GM19463 (cell line): ENCODE measurements around the gene STK10.

ENCODE experiments used
- ATAC-seq: cut with Tn5 transposase; IDR thresholded peaks from one replicate; pipeline ENCODE4 v1.9.1; 2021; ENCODE audit warnings: mild to moderate bottlenecking, moderate library complexity; ENCODE audit not compliant: unreplicated experiment

Gene STK10

DNA sequence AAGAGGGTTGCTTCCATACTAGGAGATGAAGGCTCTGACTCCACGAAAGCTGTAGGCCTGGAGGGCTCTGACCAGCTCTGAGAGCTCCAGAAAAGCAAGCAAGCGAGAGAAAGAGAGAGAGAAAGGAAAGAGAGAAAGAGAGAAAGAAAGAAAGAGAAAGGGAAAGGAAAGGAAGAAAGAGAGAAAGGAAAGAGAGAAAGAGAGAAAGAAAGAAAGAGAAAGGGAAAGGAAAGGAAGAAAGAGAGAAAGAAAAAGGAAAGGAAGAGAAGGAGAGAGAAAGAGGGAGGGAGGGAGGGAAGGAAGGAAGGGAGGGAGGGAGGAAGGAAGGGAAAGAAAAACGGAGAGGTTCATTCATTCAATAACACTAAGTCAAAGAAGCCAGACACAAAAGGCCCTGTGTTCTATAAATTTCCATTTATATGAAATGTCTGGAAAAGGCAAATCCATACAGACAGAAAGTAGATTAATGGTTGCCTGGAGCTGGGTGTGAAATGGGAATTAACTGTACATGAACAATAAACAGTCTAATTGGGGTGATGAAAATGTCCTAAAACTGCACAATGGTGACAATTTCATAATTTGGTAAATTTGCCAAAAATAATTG lies 1.8 kb upstream of the STK10 start:
- ATAC-seq: no peak

DNA sequence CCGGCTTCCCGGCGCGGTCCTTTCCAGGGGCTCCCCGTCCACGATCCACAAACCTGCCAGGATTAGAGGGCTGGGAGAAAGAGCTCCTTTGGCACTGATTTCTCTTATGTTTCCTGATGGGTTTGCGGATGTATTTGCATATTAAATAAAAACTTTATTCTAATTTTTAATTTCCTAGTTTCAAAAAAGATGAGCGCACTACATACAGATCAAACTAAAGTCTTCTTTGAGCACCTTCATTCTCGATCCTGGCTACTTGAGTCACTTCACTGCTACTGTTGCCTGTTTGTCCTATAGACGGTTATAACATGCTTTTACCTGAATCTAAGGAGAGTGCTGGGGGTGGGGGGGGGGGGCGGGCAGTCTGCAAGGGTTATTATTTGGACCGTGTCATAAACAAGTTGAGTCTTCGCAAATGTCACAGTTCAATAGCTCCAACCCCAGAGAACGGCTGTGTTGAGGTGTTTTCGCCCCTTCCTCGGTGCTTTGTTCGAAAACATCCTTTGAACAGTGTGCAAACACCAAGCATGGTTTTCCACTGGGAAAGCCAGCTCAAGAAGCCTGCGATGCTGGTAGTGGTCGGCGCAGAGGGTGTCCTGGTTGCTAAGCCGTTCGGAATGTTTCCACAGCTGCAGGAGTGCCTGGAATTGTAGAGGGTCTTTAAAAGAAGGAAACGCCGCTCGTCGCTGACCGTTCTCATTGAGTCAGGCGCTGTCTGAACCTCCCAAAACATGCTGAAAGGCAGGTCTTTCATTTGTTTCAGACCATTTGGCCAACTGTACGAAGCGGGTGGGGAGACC lies 1.1 kb upstream of the STK10 start:
- ATAC-seq: no peak

DNA sequence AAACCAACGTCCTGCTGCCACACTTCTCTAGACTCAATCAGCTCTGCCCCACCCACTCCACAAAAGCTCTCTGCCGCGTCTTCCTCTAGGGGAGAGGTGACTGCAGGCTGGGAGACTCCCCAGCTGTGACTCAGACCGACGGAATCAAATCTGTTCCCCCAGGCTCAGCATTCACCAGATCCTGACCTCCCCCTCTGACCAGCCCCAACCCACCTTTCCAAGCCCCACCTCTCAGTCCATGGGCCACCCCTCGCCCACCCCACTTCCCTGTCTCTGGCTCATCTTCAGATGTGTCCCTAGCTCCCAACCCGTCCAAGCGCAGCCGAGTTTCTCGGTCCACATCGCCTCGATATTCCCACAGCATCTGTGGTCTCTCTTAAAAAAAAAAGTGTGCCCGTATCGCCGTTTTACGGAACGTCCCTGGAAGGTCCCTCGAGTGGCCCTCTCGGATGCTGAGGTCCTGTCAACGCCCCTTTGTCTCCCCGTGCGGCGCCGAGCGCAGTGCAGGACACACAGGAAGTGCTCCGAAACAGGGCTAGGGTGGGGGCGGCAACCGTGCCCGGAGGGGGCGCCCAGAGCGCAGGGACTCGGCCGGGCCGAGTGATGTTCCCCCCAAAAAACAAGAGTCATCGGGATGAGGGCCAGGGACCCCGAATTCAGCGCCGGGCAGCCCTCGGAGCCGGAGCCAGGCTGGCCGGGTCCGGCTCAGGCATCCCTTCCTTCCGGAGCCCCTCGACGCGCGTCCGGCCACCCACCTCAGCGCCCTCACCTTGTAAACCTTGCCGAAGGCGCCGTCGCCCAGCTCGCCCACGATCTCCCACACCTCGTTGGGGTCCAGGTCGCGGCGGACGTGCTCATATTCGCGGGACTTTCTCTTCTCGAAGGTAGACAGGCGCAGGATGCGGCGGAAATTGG lies 649 bp downstream of the STK10 start:
- ATAC-seq: peak; percentile 22

DNA sequence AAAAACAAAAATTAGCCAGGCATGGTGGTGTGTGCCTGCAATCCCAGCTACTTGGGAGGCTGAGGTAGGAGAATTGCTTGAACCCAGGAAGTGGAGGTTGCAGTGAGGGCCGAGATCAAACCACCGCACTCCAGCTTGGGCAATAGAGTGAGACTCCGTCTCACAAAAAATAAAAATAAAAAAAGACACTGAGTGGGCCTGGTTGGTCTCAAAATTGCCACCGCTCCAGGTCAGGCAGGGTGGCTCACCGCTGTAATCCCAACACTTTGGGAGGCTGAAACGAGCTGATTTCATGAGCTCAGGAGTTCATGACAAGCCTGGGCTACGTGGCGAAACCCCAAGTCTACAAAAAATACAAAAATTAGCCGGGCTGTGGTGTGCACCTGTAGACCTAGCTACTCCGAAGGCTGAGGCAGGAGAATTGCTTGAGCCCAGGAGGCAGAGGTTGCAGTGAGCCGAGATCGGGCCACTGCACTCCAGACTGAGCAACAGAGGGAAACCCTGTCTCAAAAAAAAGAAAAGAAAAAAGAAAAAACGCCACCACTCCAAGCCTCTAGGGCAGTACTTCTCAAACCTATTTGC lies 1.8 kb downstream of the STK10 start:
- no peak for ATAC-seq

DNA sequence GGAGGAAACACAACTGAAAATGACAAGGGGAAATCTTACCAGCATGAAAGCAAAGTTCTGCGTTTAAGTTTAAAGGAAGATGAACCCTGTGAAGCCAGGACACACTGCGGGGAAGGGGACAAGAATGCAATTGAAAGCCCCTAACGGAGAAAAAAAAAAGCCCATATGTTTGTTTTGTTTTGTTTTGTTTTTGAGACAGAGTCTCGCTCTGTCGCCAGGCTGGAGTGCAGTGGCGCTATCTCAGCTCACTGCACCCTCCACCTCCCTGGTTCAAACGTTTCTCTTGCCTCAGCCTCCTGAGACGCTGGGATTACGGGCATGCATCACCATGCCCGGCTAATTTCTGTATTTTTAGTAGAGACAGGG lies 2.9 kb downstream of the STK10 start:
- no peak for ATAC-seq

DNA sequence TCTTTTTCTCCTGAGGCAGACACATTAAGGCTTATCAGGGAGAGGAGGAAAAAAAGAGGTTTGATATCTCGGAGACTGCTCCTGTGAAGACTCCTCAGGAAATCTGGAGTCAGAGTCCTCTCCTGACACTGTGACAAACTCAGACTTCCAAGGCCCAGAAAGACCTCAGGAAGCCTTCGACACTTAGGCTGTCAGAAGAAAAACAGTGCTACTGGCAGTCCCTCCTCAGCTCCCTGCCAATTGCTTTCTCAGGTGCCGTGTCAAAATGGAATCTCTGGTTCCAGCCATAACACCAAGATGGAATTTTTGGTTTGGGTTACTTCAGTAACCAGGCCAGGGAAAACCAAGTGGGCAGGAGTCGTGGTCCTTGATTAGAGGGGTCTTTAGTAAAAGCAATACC lies 4.1 kb downstream of the STK10 start:
- no peak for ATAC-seq

DNA sequence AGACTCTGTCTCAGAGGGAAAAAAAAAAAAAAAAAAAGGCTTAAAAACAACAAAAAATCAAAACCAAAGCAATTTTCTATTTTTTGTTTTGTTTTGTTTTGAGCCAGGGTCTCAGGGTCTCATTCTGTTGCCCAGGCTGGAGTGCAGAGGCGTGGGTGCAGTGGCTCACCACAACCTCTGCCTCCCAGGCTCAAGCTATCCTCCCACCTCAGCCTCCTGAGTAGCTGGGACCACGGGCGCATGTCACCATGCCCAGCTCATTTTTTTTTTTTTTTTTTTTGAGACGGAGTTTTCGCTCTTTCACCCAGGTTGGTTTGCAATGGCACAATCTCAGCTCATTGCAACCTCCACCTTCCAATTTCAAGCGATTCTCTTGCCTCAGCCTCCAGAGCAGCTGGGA lies 5.7 kb downstream of the STK10 start:
- ATAC-seq: no peak

DNA sequence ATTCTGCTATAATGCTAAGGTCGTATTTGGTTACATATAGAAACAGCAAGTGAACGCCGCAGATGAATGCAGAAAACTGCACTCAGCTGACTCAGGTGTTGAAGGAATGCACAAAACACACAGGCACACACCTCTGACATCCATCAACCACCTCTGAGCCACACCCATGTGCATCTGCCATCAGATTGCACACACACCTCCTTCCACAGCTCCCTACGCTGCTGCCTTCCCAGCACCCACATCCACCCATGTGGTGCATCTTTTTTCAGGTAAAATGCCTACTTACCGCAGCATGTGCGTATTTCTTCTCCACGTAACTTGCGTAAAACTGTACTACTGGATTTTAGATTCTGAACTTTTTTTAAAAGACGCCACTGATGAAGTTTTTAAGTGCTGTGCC lies 7.1 kb downstream of the STK10 start:
- ATAC-seq: no peak

DNA sequence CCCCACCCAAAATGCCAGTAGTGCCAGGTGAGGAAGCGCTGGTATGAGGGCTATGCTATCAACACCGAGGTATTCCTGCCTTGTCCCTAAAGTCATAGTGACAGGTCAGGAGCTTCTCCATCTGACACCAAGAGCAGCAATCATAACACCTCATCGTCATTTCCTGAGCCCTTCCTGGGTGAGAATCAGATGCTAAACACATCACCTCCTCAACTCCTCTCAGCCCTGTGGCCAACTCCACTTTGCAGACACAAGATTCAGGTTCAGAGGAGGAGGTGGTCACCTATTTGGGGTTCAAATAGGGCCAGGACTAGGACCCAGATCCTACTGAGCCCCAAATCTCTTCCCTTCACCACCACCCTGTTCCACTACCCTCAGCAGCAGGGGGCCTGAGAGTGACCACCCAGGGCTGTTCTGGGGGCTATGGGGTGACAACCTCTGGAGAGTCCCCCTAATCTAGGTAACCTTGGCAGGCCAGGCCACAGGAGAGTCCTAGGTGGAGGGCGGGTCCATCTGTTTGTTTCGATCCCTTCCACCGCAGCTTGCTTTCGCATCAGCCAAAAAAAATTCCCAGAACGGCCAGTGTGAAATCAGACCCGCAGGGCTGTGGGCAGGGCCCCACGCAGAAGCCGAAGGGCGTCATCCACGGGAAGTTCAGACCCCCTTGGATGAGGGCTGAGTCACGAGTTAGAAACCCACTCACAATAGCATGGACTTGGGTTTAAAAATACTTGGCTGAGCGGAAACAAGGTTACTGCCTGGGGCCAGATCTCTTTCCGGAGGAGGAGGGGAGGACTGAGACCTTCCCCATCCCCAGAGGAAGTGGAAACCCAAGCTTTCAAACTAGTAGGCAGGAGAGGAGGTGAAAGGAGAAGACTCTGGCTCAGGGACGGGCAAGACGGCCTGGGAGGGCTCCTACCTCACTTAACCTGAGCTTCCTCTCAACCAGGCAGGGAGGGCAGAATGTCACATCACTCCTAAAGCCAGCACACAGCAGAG lies 8.7 kb downstream of the STK10 start:
- peak; percentile 26 for ATAC-seq

DNA sequence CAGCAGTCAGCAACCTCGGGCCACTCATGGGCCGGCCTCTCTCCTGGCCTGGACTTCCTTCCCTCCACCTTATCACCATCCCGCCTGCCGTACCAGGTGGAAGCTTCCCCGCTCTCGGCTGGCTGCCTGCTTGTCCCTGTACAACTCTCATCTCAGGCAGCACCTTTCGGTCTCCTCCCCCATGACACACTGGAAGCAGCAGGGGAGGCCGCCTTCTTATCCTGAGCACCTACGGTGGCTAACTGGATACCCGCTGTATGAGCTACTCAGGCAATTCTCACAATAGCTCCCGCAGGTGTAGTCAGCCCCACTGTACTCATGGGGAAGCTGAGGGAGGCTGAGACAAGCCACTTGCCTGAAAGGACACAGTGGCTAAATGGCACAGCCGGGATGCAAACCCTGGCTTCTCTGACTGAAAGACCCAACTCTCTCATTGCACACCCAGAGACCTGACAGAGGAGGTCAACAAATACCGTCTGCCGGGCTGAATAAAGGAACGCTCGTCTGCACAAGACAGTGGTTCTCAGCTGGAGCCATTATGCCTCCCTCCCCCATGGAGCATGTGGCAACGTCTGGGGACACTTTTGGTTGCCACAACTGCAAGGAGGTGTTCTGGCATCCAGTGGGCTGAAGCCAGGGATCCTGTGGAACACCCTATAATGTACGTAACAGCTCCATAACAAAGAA lies 9.6 kb downstream of the STK10 start:
- no peak for ATAC-seq

DNA sequence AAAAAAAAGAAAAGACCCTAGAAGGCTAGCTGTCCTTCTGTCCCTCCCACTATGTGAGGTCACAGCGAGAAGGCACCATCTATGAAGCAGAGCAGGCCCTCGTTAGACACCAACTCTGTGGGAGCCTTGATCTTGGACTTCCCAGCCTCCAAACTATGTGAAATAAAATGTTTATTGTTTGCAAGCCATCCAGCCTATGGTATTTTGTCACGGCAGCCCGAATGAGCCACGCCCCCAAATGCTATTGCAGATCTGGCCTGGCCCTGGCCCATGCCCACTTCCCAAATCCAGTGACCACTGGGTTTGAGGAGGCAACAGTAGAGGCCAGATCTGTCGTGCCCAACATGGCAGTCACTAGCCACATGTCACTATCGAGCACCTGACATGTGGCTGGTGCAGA lies 10.8 kb downstream of the STK10 start:
- ATAC-seq: no peak

DNA sequence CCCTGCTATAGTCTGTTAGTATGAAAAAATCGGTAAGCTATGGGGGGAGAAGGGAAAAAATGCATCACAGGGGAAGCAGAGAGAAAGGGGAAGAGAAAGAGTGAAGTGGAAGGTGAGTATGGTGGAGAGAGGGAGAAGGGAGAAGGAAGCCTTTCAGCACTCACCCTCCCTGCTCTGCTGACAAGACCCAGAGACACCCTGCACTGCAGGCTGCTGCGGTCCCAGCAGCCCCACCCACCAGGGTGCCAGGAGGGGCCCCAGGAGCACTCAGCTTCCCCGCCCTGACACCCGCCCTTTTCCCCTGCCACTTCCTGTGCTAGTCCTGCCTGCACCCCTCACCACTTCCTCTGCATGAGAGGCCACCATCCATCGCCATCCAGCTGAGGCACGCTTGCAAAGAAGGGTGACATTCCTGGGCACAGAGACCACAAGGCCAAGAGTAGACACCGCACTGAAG lies 12.7 kb downstream of the STK10 start:
- ATAC-seq: peak; percentile 65

DNA sequence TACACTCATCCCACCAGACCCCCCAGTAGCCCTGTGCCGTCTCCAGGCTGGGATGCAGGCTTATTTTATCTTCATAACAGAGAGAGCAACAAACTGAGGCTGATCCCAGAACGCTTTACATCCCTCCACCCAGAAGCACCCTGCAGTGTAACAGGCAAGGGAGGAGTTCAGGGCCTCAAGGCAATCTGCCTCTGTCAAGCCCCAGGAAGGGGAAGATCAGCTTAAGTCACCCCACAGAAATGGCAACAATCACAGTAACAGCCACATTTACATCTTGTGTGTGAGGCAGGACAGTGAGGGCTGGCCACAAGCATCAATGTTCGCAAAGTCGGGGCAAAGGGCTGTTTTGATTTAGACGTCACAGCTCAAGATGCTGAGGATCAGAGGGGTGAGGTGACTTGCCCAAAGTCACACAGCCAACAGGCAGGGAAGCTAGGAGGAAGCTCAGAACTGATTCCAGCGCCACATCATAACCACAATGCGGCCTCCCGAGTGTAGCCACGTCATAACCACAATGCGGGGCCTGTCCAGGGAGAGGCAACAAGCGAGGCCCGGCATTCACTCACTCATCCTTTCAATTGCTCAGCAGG lies 14.4 kb downstream of the STK10 start:
- no peak for ATAC-seq

DNA sequence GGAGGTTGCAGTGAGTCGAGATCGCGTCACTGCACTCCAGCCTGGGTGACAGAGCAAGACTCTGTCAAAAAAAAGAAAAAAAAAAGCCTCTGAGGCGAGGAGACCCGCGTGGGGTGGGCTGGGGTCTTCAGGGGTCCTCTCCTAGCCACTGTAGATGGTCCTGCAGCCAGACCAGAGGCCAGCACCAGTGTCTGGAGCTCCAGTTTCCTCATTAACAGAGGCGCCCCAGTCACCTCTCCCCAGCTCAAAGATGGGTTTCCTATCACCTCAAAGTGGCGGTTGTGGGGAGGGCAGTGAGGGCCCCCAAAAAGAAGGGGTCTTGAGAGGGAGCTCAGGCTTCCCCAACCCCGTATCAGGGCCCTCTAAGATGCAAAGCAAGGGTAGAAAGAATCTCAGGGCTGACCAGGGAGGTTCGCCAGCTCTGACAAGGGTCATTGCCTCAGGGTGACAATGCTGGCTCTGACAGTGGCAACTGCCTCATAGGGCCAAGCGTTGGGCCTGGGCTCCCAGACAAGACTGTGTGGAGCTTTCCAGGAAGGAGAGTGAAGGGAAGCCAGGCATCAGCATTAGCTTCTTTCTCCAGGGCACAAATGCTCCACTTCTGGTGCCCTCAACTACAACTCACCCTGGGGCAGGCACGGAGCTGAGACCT lies 15.0 kb downstream of the STK10 start:
- no peak for ATAC-seq

DNA sequence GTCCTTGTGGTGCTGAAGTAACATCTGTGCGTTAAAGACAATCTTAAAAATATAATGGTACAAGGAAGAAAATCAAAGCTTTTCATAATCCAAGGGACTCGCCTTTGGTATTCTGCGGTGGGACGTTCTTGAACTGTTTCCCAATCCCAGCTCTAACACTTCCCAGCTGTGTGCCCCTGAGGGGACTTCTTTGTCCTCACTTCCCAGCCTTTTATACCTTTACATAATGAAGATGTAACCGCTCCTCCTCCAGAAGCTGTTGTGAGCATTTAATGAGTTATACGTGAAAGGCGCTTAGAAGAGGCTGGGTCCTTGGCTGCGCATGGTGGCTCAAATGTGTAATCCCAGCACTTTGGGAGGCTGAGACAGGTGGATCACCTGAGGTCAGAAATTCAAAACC lies 16.9 kb downstream of the STK10 start:
- no peak for ATAC-seq

DNA sequence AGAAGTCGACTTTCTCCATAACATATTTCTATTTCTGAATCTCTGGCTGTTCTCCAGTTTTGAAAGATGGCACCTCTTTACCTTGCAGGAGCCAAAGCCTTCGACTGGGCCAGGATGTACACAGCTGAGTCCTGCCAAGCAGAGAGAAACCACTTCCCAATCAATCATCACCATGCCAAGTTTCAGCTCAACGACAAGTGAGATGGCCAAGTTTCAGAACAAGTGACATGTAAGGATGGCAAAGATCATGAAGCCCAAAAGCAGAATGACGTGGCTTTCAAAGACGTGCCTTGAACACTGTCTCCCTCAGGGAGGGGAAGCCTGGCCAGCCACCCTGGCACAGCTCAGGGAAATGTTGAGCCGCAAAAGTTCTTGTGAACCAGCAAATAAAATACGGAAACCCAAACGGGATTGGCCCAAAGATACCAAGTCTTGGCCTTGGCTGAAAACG lies 17.7 kb downstream of the STK10 start:
- ATAC-seq: no peak

DNA sequence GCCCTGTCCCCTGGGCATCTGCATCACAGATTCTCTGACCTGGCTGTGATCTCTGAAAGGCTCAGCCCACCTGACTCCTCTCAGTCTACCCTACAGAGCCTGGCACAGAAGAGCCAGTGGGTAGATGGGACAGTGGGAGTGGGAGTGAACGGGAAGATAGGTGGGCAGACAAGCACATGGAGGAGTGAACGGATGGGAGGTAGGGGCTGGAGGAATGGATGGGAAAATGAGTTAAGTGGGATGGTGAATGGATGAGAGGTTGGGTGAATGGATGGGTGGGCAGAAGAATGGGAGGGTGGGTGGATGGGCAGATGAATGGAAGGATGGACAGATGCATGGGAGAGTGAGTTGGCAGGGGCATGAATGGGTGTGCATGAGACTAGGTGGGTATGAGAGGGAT lies 18.8 kb downstream of the STK10 start:
- no peak for ATAC-seq

DNA sequence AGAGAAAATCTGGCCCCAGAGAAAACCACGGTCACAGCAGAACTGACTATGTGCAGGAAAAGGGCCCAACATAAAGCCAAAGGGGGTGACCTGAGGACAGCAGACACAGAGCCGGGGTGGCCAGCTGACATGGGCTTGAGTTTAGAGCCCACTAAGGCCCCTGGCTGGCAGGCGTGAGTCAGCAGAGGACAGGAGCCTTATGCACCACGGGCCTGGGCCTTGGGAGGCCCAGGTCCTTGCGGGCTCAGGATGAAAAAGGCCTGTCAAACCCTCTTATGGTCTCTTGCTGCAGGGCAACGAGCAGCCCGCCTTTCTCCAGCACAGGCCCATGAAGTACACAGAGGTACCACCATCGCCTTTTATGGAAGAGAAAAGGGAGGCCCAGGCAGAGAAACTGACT lies 19.7 kb downstream of the STK10 start:
- ATAC-seq: no peak

DNA sequence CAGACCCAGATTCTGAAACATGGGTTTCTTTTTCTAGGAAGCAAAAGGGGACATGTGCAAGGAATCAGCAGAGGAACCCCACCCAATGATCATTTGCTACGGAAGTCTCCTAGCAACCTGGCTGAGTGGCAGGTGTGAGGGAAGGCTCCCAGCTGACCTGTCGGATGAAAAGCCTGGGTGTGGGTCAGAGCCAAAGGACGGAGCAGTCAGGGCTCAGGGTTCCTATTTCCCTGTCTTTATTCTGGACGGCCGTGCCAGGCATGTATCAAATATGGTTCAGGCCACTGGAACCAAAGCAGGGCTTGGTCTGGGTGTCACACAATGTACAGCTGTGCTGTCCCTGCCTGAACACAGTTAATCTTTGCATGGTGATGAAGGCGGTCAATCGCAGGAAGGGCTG lies 20.1 kb downstream of the STK10 start:
- ATAC-seq: no peak
